Mesenchymal stem cell (in vitro differentiated cells and primary cell): ENCODE measurements around the gene TLE3.

ENCODE experiments used
- DNase-seq: peaks from one replicate; pipeline ENCODE4 v3.0.0-alpha.2; 2013
- H2AFZ ChIP-seq: one replicate; pipeline ENCODE4 v1.6.1; 2013; ENCODE audit warnings: low read depth, mild to moderate bottlenecking, control low read depth, inconsistent platforms, low read length, moderate library complexity
- H2AK5ac ChIP-seq: 2 replicates; pipeline ENCODE4 v1.6.1; 2013; ENCODE audit warnings: low read length, moderate library complexity, mild to moderate bottlenecking, inconsistent platforms; ENCODE audit not compliant: severe bottlenecking
- H2BK120ac ChIP-seq: one replicate; pipeline ENCODE4 v1.6.1; 2013; ENCODE audit warnings: low read depth, mild to moderate bottlenecking, inconsistent platforms, low read length, moderate library complexity
- H2BK12ac ChIP-seq, 2 experiments: one replicate each; pipeline ENCODE4 v1.6.1; 2013; ENCODE audit warnings: inconsistent platforms in 2 of 2, low read length in 2 of 2, mild to moderate bottlenecking in 2 of 2, moderate library complexity in 2 of 2, control low read depth in 1 of 2
- H2BK15ac ChIP-seq: one replicate; pipeline ENCODE4 v1.6.1; 2013; ENCODE audit warnings: mild to moderate bottlenecking, low read depth, inconsistent platforms; ENCODE audit not compliant: poor library complexity, severe bottlenecking
- H2BK5ac ChIP-seq: 2 replicates; pipeline ENCODE4 v1.6.1; 2013; ENCODE audit warnings: low read depth, mild to moderate bottlenecking, low read length, control low read depth, inconsistent platforms; ENCODE audit not compliant: poor library complexity, severe bottlenecking
- H3K14ac ChIP-seq, 2 experiments: one replicate each; pipeline ENCODE4 v1.6.1; 2013; ENCODE audit warnings: inconsistent platforms in 2 of 2, low read length in 2 of 2, control low read depth in 1 of 2, mild to moderate bottlenecking in 1 of 2, moderate library complexity in 1 of 2
- H3K18ac ChIP-seq, 2 experiments: one replicate each; pipeline ENCODE4 v1.6.1; 2013; ENCODE audit warnings: inconsistent platforms in 2 of 2, low read length in 2 of 2, control low read depth in 1 of 2, low read depth in 1 of 2, mild to moderate bottlenecking in 1 of 2
- H3K23ac ChIP-seq, 2 experiments: one replicate each; pipeline ENCODE4 v1.6.1; 2013; ENCODE audit warnings: inconsistent platforms in 2 of 2, low read length in 2 of 2, mild to moderate bottlenecking in 2 of 2, moderate library complexity in 2 of 2, control low read depth in 1 of 2
- H3K27ac ChIP-seq: 2 replicates; pipeline ENCODE4 v1.5.1; 2013; ENCODE audit warnings: mild to moderate bottlenecking, moderate library complexity, low read length, control low read depth, inconsistent platforms; ENCODE audit not compliant: poor library complexity, severe bottlenecking
- H3K27me3 ChIP-seq, 2 experiments: 2 replicates each; pipeline versions ENCODE4 v1.6.1 to v1.7.0; 2013; ENCODE audit warnings: low read length in 2 of 2, mild to moderate bottlenecking in 2 of 2, moderate library complexity in 2 of 2, control low read depth in 1 of 2, inconsistent platforms in 1 of 2; ENCODE audit not compliant: control insufficient read depth in 1 of 2, insufficient read depth in 1 of 2
- H3K36me3 ChIP-seq, 2 experiments: 2 replicates each; pipeline versions ENCODE4 v1.6.1 to v1.7.0; 2013; ENCODE audit warnings: low read length in 2 of 2, control low read depth in 1 of 2, inconsistent platforms in 1 of 2, low read depth in 1 of 2, mild to moderate bottlenecking in 1 of 2; ENCODE audit not compliant: insufficient read depth in 2 of 2, control insufficient read depth in 1 of 2
- H3K4ac ChIP-seq, 2 experiments: one replicate each; pipeline ENCODE4 v1.6.1; 2013; ENCODE audit warnings: inconsistent platforms in 2 of 2, low read length in 2 of 2, mild to moderate bottlenecking in 2 of 2, moderate library complexity in 2 of 2, control low read depth in 1 of 2, low read depth in 1 of 2
- H3K4me1 ChIP-seq: 2 replicates; pipeline ENCODE4 v1.6.1; 2013; ENCODE audit warnings: low read depth, low read length, control low read depth; ENCODE audit not compliant: control insufficient read depth, insufficient read depth
- H3K4me2 ChIP-seq: 2 replicates; pipeline ENCODE4 v1.6.1; 2013; ENCODE audit warnings: low read length, mild to moderate bottlenecking, inconsistent platforms; ENCODE audit not compliant: poor library complexity, severe bottlenecking
- H3K4me3 ChIP-seq, 2 experiments: 2 replicates each; pipeline versions ENCODE4 v1.5.1 to v1.7.0; 2013; ENCODE audit warnings: low read length in 2 of 2, mild to moderate bottlenecking in 2 of 2, control low read depth in 1 of 2, low read depth in 1 of 2; ENCODE audit not compliant: insufficient read depth in 1 of 2
- H3K79me1 ChIP-seq: replicated peaks from 2 replicates; pipeline ENCODE4 v1.6.1; 2013; ENCODE audit warnings: mild to moderate bottlenecking, control low read depth, low read length, inconsistent platforms; ENCODE audit not compliant: poor library complexity, severe bottlenecking
- H3K9ac ChIP-seq: 2 replicates; pipeline ENCODE4 v1.7.0; 2013; ENCODE audit warnings: mild to moderate bottlenecking, low read length, moderate library complexity
- H3K9me3 ChIP-seq: 2 replicates; pipeline ENCODE4 v1.7.0; 2013; ENCODE audit warnings: mild to moderate bottlenecking, low read length; ENCODE audit not compliant: control insufficient read depth
- H4K8ac ChIP-seq: one replicate; pipeline ENCODE4 v1.6.1; 2013; ENCODE audit warnings: inconsistent platforms, mild to moderate bottlenecking, low read length, moderate library complexity
- H4K91ac ChIP-seq: one replicate; pipeline ENCODE4 v1.6.1; 2013; ENCODE audit warnings: mild to moderate bottlenecking, low read length, inconsistent platforms
- WGBS: methylation state at CpG from one replicate; pipeline ENCODE4 v1.1.7; 2013; ENCODE audit warnings: mixed read lengths; 5-methylcytosine and 5-hydroxymethylcytosine counted together

TLE3 gene

GRCh38 chr15:70008697-70009290 lies 88.9 kb downstream of the TLE3 start:
- peaks cover 5% of the 10 kb centered on the region for H3K9me3 ChIP-seq
- H3K4me2 ChIP-seq = no peak overlapping the region
- no peak overlapping the region for H2BK5ac ChIP-seq
- H2AK5ac ChIP-seq = no peak overlapping the region
- no peak overlapping the region for H3K18ac ChIP-seq
- no peak overlapping the region for H2BK12ac ChIP-seq
- H4K8ac ChIP-seq = no peak overlapping the region
- H3K4ac ChIP-seq = no peak overlapping the region
- H3K23ac ChIP-seq = no peak overlapping the region
- H3K79me1 ChIP-seq = no peaks in the 10 kb centered on the region
- H3K14ac ChIP-seq = no peak overlapping the region
- H3K9ac ChIP-seq = no peak overlapping the region
- H3K27ac ChIP-seq = no peak overlapping the region
- no peak overlapping the region for H2BK120ac ChIP-seq
- no peak overlapping the region for H2BK15ac ChIP-seq
- WGBS = 84% methylated on average over 3 of the region's 3 CpGs
- H3K27me3 ChIP-seq = peaks cover 35 to 90% of the 10 kb centered on the region in 2 experiments
- no peak overlapping the region for H2AFZ ChIP-seq
- no peak for DNase-seq
- H4K91ac ChIP-seq = no peak overlapping the region
- no peaks in the 10 kb centered on the region for H3K36me3 ChIP-seq
- no peaks in the 10 kb centered on the region for H3K4me1 ChIP-seq
- no peak overlapping the region for H3K4me3 ChIP-seq

GRCh38 chr15:70006259-70007147 lies 91.2 kb downstream of the TLE3 start:
- Histone ChIP-seq H3K9me3 (peaks cover 17% of the 10 kb centered on the region), H3K9ac (no peak overlapping the region), H2BK5ac (no peak overlapping the region), H3K14ac (no peak overlapping the region), H3K27ac (no peak overlapping the region), H3K79me1 (no peaks in the 10 kb centered on the region), H3K4ac (no peak overlapping the region), H3K27me3 (peaks cover 49 to 87% of the 10 kb centered on the region in 2 experiments), H3K23ac (no peak overlapping the region), H2AK5ac (no peak overlapping the region), H4K91ac (no peak overlapping the region), H2BK12ac (no peak overlapping the region), H3K4me1 (no peaks in the 10 kb centered on the region), H3K18ac (no peak overlapping the region), H4K8ac (no peak overlapping the region), H2BK15ac (no peak overlapping the region), H2BK120ac (no peak overlapping the region), H3K4me2 (no peak overlapping the region), H3K36me3 (no peaks in the 10 kb centered on the region), H2AFZ (no peak overlapping the region), H3K4me3 (no peak overlapping the region)
- DNase-seq = no peak
- WGBS = 91% methylated on average over 12 of the region's 12 CpGs

- Histone ChIP-seq H3K4me1 (no peaks in the 10 kb centered on the region), H3K4ac (no peak overlapping the region), H3K4me2 (no peak overlapping the region), H3K23ac (no peak overlapping the region), H3K4me3 (no peak overlapping the region), H3K27ac (no peak overlapping the region), H2AFZ (no peak overlapping the region), H3K9me3 (peaks cover 17% of the 10 kb centered on the region), H2BK120ac (no peak overlapping the region), H2BK5ac (no peak overlapping the region), H3K18ac (no peak overlapping the region), H2BK15ac (no peak overlapping the region), H4K91ac (no peak overlapping the region), H2AK5ac (no peak overlapping the region), H2BK12ac (no peak overlapping the region), H3K79me1 (no peaks in the 10 kb centered on the region), H4K8ac (no peak overlapping the region), H3K14ac (no peak overlapping the region), H3K36me3 (no peaks in the 10 kb centered on the region), H3K9ac (no peak overlapping the region), H3K27me3 (peaks cover 43 to 79% of the 10 kb centered on the region in 2 experiments)
- 88% methylated on average over 3 of the region's 3 CpGs for WGBS
- no peak for DNase-seq
Measured at GRCh38 chr15:70004826-70005225, 92.9 kb downstream of the TLE3 start.

GRCh38 chr15:70002897-70003296 lies 94.8 kb downstream of the TLE3 start:
- 86% methylated on average over 1 of the region's 2 CpGs for WGBS
- Histone ChIP-seq H2AFZ (no peak overlapping the region), H2BK15ac (no peak overlapping the region), H3K4me2 (no peak overlapping the region), H3K4ac (no peak overlapping the region), H2BK120ac (no peak overlapping the region), H2BK5ac (no peak overlapping the region), H3K4me1 (peaks cover 1% of the 10 kb centered on the region), H3K23ac (no peak overlapping the region), H4K91ac (no peak overlapping the region), H3K9me3 (peaks cover 17% of the 10 kb centered on the region), H4K8ac (no peak overlapping the region), H3K14ac (no peak overlapping the region), H3K9ac (no peak overlapping the region), H3K27ac (no peak overlapping the region), H2BK12ac (no peak overlapping the region), H3K18ac (no peak overlapping the region), H2AK5ac (no peak overlapping the region), H3K27me3 (peaks cover 47 to 64% of the 10 kb centered on the region in 2 experiments), H3K4me3 (no peak overlapping the region), H3K36me3 (peaks cover 0 to 3% of the 10 kb centered on the region in 2 experiments), H3K79me1 (no peaks in the 10 kb centered on the region)
- DNase-seq = no peak
